Mesodermal cell (in vitro differentiated cells): ENCODE data around the gene IL1RL1.

ENCODE experiments used
- H3K27ac ChIP-seq: 2 replicates; pipeline ENCODE4 v1.7.0; 2013; ENCODE audit warnings: mild to moderate bottlenecking, low read depth, low read length, moderate library complexity; ENCODE audit not compliant: severe bottlenecking
- H3K36me3 ChIP-seq: 2 replicates; pipeline ENCODE4 v1.7.1; 2013; ENCODE audit warnings: mild to moderate bottlenecking, low read length, moderate library complexity; ENCODE audit not compliant: control insufficient read depth, insufficient read depth
- H3K4me1 ChIP-seq: one replicate; pipeline ENCODE4 v1.7.1; 2013; ENCODE audit warnings: mild to moderate bottlenecking, low read length; ENCODE audit not compliant: insufficient read depth, control insufficient read depth, poor library complexity, severe bottlenecking
- H3K4me3 ChIP-seq: 2 replicates; pipeline ENCODE4 v1.7.0; 2013; ENCODE audit warnings: low read length, control low read depth, mild to moderate bottlenecking; ENCODE audit not compliant: insufficient read depth, poor library complexity, severe bottlenecking; ENCODE audit errors: extremely low read depth
- H3K9me3 ChIP-seq: 2 replicates; pipeline ENCODE4 v1.7.1; 2013; ENCODE audit warnings: mild to moderate bottlenecking, low read length, moderate library complexity; ENCODE audit not compliant: control insufficient read depth
- WGBS, 2 experiments: methylation state at CpG; one replicate each; pipeline ENCODE4 v1.1.5; 2013; ENCODE audit warnings: missing lambda C conversion rate in 2 of 2; ENCODE audit not compliant: insufficient coverage in 2 of 2; 5-methylcytosine and 5-hydroxymethylcytosine counted together

The IL1RL1 gene

GRCh38 chr2:102294802-102295489, 16.4 kb upstream of the IL1RL1 start:
- WGBS, 2 experiments, result 95 to 100% methylated on average over 3 of the region's 3 CpGs
- Histone ChIP-seq H3K36me3 (no peaks in the 10 kb centered on the region), H3K4me3 (no peak overlapping the region), H3K9me3 (no peaks in the 10 kb centered on the region), H3K4me1 (no peaks in the 10 kb centered on the region), H3K27ac (no peak overlapping the region)

- no CpG with 5 or more reads among the region's 1 CpG for WGBS, 2 experiments
- H3K4me3 ChIP-seq, result no peak overlapping the region
- no peaks in the 10 kb centered on the region for H3K4me1 ChIP-seq
Observed at GRCh38 chr2:102295566-102295965, 15.8 kb upstream of the IL1RL1 start.

GRCh38 chr2:102296449-102296848, 14.9 kb upstream of the IL1RL1 start:
- H3K9me3 ChIP-seq, result no peaks in the 10 kb centered on the region
- no peak overlapping the region for H3K4me3 ChIP-seq
- H3K4me1 ChIP-seq, result no peaks in the 10 kb centered on the region
- H3K27ac ChIP-seq, result no peak overlapping the region
- H3K36me3 ChIP-seq, result no peaks in the 10 kb centered on the region

More at GRCh38 chr2:102295566-102295965, 15.8 kb upstream of the IL1RL1 start:
- no peaks in the 10 kb centered on the region for H3K36me3 ChIP-seq
- H3K9me3 ChIP-seq, result no peaks in the 10 kb centered on the region
- no peak overlapping the region for H3K27ac ChIP-seq

GRCh38 chr2:102297891-102298290, 13.5 kb upstream of the IL1RL1 start:
- peaks cover 4% of the 10 kb centered on the region for H3K4me1 ChIP-seq
- no peak overlapping the region for H3K27ac ChIP-seq
- no peak overlapping the region for H3K4me3 ChIP-seq
- H3K9me3 ChIP-seq, result no peaks in the 10 kb centered on the region
- 89 to 92% methylated on average over 1 to 2 of the region's 3 CpGs for WGBS, 2 experiments
- no peaks in the 10 kb centered on the region for H3K36me3 ChIP-seq

GRCh38 chr2:102301867-102302362, 9.4 kb upstream of the IL1RL1 start:
- Histone ChIP-seq H3K4me1 (peaks cover 11% of the 10 kb centered on the region), H3K27ac (no peak overlapping the region), H3K4me3 (no peak overlapping the region), H3K36me3 (no peaks in the 10 kb centered on the region), H3K9me3 (no peaks in the 10 kb centered on the region)
- 13 to 22% methylated on average over 1 to 2 of the region's 7 CpGs for WGBS, 2 experiments

GRCh38 chr2:102302458-102302857, 8.9 kb upstream of the IL1RL1 start:
- no peaks in the 10 kb centered on the region for H3K36me3 ChIP-seq
- no peaks in the 10 kb centered on the region for H3K9me3 ChIP-seq
- H3K27ac ChIP-seq, result no peak overlapping the region
- no peak overlapping the region for H3K4me3 ChIP-seq
- WGBS, 2 experiments, result no CpG with 5 or more reads among the region's 3 CpGs
- peaks cover 11% of the 10 kb centered on the region for H3K4me1 ChIP-seq

GRCh38 chr2:102303589-102303988, 7.8 kb upstream of the IL1RL1 start:
- 83 to 86% methylated on average over 1 of the region's 3 CpGs for WGBS, 2 experiments
- H3K4me3 ChIP-seq, result no peak overlapping the region
- H3K27ac ChIP-seq, result no peak overlapping the region
- H3K36me3 ChIP-seq, result no peaks in the 10 kb centered on the region
- H3K9me3 ChIP-seq, result no peaks in the 10 kb centered on the region
- peaks cover 11% of the 10 kb centered on the region for H3K4me1 ChIP-seq

- Histone ChIP-seq H3K27ac (peak overlapping the region; percentile 11), H3K4me3 (no peak overlapping the region), H3K9me3 (no peaks in the 10 kb centered on the region), H3K4me1 (peaks cover 11% of the 10 kb centered on the region), H3K36me3 (no peaks in the 10 kb centered on the region)
- WGBS, 2 experiments, result 80 to 86% methylated on average over 1 of the region's 2 CpGs
Observed at GRCh38 chr2:102304268-102304667, 7.1 kb upstream of the IL1RL1 start.

GRCh38 chr2:102304711-102305611, 6.4 kb upstream of the IL1RL1 start:
- 95 to 97% methylated on average over 8 to 9 of the region's 11 CpGs for WGBS, 2 experiments
- Histone ChIP-seq H3K9me3 (no peaks in the 10 kb centered on the region), H3K36me3 (no peaks in the 10 kb centered on the region), H3K27ac (peak overlapping the region; percentile 11), H3K4me3 (no peak overlapping the region), H3K4me1 (peaks cover 11% of the 10 kb centered on the region)

GRCh38 chr2:102306125-102306524, 5.2 kb upstream of the IL1RL1 start:
- H3K36me3 ChIP-seq, result no peaks in the 10 kb centered on the region
- WGBS, 2 experiments, result no CpG with 5 or more reads among the region's 1 CpG
- peaks cover 17% of the 10 kb centered on the region for H3K4me1 ChIP-seq
- no peak overlapping the region for H3K27ac ChIP-seq
- no peak overlapping the region for H3K4me3 ChIP-seq
- H3K9me3 ChIP-seq, result no peaks in the 10 kb centered on the region

GRCh38 chr2:102313025-102313424, 1.7 kb downstream of the IL1RL1 start:
- H3K4me1 ChIP-seq, result peaks cover 37% of the 10 kb centered on the region
- no peaks in the 10 kb centered on the region for H3K36me3 ChIP-seq
- H3K4me3 ChIP-seq, result no peak overlapping the region
- WGBS, 2 experiments, result 100% methylated on average over 1 of the region's 2 CpGs; no CpG with 5 or more reads in 1 of the 2 experiments
- H3K9me3 ChIP-seq, result no peaks in the 10 kb centered on the region
- H3K27ac ChIP-seq, result no peak overlapping the region
